Smooth muscle cell of the pulmonary artery (primary cell): ENCODE measurements around the gene IL1RAPL2. TPM values are rescaled to one million over a fixed set of nuclear protein-coding genes. Genes with fewer than 3 reads are reported as not detected.

Experiments used
- total RNA-seq: library from RNA; depleted of rRNA; stranded (reverse); fragments of >200 nt; gene quantifications from 2 replicates; pipeline ENCODE4 v1.2.3, GENCODE V29; 2014

IL1RAPL2 gene
- not detected in 2 replicates for total RNA-seq

DNA sequence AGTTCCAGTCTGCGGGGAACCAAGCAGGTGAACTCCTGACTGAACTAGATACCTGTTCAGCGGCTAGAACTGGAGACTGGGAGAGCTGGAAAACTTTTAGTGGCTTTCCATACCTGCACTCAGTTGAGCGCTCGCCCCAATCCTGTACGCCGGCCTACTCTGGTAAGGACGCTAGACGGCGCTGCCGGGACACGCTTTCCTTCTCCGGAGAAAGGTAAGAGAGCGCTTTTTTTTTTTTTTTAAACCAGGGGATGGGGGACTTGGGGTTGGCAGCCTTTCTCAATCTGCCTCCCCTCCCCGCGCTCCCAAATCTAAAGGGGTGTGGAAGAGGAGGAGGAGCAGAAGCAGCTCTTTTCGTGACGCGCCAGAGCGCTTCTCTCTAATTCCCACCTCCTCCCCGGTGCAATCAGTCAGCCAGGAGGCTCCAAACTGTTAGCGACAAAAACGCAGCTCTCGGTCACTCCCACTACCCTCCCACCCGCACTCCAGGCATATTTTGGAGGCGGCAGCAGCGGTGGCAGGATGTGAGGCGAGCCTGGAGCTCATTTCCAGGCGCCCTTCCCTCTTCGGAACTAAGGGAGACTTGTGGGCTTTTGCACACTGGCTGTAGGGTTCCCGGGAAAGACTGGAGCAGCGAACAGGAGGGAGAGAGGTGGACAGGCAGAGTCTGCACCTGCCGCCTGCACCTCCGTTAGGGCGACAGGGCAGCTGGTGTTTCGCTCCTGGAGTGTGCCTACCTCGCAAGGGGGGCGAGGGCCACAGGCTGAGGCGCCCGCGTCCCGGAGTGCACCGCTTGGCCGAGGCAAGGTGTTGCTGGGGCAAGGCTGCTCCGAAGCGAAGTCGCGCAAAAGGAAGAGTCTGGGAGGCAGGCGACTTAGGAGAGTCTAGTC is at the start of gene IL1RAPL2:
TSS of gene IL1RAPL2 (plus strand) at position 409 of the 890 bp plus-strand sequence.

DNA sequence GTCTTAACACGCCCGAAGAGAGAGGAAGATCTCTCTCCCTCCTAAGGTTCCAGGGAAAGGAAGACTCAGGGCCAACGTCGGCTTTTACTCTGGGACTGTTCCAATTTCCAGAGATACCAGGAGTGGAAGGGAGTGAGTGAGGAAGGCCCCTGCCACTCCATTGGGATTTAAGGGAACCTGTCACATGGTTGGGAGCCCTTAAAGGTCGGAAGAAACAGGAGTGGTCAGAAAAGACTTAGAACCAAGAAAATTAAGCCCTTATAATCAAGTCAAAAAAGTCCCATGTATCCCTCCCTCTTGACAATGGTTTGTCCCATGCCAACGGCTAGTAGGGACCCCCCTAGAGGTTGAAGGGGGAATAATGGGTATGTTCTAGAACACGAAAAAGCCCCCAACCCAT is 654.6 kb downstream of the IL1RAPL2 start, which contains the start of gene TEX13A:
TSS of gene TEX13A (minus strand) at position 59 of the 400 bp plus-strand sequence. CDS start 297 bp downstream, outside the sequence.

